ENCODE results near the gene CRTC3. TPM values are rescaled to one million over a fixed set of nuclear protein-coding genes. Genes with fewer than 3 reads are reported as not detected.

CRTC3 gene
- total and polyA plus RNA-seq, 4 donors: 5.1 to 16.8 (median 7.6) TPM

DNA sequence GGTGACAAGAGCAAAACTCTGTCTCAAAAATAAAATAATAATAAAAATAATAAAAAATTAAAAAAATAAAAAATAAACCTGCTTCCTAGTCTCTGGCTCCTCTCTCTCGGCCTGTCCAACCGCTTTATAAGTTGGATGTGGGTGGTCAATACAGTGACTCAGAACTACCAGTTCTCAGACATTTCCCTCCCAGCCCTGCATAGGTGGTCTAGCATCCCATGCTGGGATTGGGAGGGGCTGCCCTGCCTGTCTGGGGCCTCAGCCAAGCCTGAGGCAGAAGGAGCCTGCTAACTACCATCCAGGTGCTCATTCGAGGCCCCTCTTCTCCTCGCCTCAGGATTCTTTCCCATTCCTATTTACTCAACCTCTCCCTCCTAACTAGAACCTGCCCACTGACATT is 154.2 kb downstream of the CRTC3 start (continued):
- TF ChIP-seq, protein P1, sequence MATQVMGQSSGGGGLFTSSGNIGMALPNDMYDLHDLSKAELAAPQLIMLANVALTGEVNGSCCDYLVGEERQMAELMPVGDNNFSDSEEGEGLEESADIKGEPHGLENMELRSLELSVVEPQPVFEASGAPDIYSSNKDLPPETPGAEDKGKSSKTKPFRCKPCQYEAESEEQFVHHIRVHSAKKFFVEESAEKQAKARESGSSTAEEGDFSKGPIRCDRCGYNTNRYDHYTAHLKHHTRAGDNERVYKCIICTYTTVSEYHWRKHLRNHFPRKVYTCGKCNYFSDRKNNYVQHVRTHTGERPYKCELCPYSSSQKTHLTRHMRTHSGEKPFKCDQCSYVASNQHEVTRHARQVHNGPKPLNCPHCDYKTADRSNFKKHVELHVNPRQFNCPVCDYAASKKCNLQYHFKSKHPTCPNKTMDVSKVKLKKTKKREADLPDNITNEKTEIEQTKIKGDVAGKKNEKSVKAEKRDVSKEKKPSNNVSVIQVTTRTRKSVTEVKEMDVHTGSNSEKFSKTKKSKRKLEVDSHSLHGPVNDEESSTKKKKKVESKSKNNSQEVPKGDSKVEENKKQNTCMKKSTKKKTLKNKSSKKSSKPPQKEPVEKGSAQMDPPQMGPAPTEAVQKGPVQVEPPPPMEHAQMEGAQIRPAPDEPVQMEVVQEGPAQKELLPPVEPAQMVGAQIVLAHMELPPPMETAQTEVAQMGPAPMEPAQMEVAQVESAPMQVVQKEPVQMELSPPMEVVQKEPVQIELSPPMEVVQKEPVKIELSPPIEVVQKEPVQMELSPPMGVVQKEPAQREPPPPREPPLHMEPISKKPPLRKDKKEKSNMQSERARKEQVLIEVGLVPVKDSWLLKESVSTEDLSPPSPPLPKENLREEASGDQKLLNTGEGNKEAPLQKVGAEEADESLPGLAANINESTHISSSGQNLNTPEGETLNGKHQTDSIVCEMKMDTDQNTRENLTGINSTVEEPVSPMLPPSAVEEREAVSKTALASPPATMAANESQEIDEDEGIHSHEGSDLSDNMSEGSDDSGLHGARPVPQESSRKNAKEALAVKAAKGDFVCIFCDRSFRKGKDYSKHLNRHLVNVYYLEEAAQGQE (IDR thresholded peaks at IDR 0.05): no peak
- TF ChIP-seq SP1 (IDR thresholded peaks at IDR 0.05) (no peak), HNF4G (IDR thresholded peaks at IDR 0.05) (no peak), RAD21 (IDR thresholded peaks at IDR 0.05) (no peak), FOXA2 (IDR thresholded peaks at IDR 0.05) (no peak)

DNA sequence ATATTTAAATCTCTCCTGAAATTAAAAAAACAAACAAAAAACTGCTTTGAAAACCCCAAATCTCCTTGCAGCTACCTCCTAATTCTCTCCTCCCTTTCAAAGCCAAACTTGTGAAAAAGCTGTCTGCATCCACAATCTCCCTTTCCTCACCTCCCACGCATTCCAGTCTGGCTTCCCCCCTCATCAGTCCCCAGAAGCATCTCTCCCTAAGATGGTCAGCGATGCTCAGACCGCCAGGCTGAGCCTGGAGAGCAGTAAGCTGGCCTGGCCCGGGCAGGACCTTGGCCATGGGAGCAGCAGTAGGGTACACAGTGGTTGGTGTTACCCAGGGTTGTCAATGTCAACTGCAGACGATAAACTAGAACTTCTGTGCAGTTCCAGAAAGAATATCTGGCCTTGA is 154.6 kb downstream of the CRTC3 start:
- no peaks in the 10 kb centered on the region for H3K27me3 ChIP-seq (ENCODE audit: control insufficient read depth in 4 of 4, insufficient read depth in 4 of 4, low read length in 3 of 4)
- H3K9ac ChIP-seq (ENCODE audit: low read depth in 1 of 2, low read length in 2 of 2): no peak overlapping the region
- no peak for DNase-seq (ENCODE audit: low spot score)
- H3K36me3 ChIP-seq (ENCODE audit: control insufficient read depth in 4 of 4, insufficient read depth in 3 of 4, low read depth in 1 of 4, low read length in 3 of 4): no peaks in the 10 kb centered on the region
- no peak overlapping the region for H3K4me3 ChIP-seq (ENCODE audit: low read depth in 1 of 3, low read length in 3 of 3)
- peaks cover 0 to 2% (median 0%) of the 10 kb centered on the region in 4 donors for H3K9me3 ChIP-seq (ENCODE audit: control insufficient read depth in 4 of 4, low read length in 3 of 4)
- no peak overlapping the region for H3K27ac ChIP-seq (ENCODE audit: low read depth in 1 of 2, low read length in 2 of 2)
- WGBS: 91% methylated on average over 5 of the region's 5 CpGs
- TF ChIP-seq, protein P2, sequence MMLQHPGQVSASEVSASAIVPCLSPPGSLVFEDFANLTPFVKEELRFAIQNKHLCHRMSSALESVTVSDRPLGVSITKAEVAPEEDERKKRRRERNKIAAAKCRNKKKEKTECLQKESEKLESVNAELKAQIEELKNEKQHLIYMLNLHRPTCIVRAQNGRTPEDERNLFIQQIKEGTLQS (IDR thresholded peaks at IDR 0.05): no peak
- TF ChIP-seq GABPA (IDR thresholded peaks at IDR 0.05 in 1 of 2, conservative IDR thresholded peaks at IDR 0.05 in 1 of 2) (no peak), NR2F2 (IDR thresholded peaks at IDR 0.05) (no peak), HNF4A (conservative IDR thresholded peaks at IDR 0.05) (no peak), JUND (IDR thresholded peaks at IDR 0.05) (no peak), YY1 (IDR thresholded peaks at IDR 0.05) (no peak), HNF4G (IDR thresholded peaks at IDR 0.05) (no peak), FOXA2 (IDR thresholded peaks at IDR 0.05) (no peak), TAF1 (conservative IDR thresholded peaks at IDR 0.05) (no peak), FOXA1 (IDR thresholded peaks at IDR 0.05) (no peak), SP1 (IDR thresholded peaks at IDR 0.05) (no peak), EGR1 (IDR thresholded peaks at IDR 0.05; ENCODE audit: low read depth in 2 of 2) (no peak), RXRA (IDR thresholded peaks at IDR 0.05) (no peak)
- TF ChIP-seq, protein P3, sequence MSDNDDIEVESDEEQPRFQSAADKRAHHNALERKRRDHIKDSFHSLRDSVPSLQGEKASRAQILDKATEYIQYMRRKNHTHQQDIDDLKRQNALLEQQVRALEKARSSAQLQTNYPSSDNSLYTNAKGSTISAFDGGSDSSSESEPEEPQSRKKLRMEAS (IDR thresholded peaks at IDR 0.05): no peak
- TF ChIP-seq, protein P4, sequence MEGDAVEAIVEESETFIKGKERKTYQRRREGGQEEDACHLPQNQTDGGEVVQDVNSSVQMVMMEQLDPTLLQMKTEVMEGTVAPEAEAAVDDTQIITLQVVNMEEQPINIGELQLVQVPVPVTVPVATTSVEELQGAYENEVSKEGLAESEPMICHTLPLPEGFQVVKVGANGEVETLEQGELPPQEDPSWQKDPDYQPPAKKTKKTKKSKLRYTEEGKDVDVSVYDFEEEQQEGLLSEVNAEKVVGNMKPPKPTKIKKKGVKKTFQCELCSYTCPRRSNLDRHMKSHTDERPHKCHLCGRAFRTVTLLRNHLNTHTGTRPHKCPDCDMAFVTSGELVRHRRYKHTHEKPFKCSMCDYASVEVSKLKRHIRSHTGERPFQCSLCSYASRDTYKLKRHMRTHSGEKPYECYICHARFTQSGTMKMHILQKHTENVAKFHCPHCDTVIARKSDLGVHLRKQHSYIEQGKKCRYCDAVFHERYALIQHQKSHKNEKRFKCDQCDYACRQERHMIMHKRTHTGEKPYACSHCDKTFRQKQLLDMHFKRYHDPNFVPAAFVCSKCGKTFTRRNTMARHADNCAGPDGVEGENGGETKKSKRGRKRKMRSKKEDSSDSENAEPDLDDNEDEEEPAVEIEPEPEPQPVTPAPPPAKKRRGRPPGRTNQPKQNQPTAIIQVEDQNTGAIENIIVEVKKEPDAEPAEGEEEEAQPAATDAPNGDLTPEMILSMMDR (IDR thresholded peaks at IDR 0.05; ENCODE audit: low read depth, low read length, missing input control): no peak
- TF ChIP-seq, protein P5, sequence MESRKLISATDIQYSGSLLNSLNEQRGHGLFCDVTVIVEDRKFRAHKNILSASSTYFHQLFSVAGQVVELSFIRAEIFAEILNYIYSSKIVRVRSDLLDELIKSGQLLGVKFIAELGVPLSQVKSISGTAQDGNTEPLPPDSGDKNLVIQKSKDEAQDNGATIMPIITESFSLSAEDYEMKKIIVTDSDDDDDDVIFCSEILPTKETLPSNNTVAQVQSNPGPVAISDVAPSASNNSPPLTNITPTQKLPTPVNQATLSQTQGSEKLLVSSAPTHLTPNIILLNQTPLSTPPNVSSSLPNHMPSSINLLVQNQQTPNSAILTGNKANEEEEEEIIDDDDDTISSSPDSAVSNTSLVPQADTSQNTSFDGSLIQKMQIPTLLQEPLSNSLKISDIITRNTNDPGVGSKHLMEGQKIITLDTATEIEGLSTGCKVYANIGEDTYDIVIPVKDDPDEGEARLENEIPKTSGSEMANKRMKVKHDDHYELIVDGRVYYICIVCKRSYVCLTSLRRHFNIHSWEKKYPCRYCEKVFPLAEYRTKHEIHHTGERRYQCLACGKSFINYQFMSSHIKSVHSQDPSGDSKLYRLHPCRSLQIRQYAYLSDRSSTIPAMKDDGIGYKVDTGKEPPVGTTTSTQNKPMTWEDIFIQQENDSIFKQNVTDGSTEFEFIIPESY (IDR thresholded peaks at IDR 0.05): no peak
- TF ChIP-seq, protein P1 (IDR thresholded peaks at IDR 0.05): no peak
- no peaks in the 10 kb centered on the region for H3K4me1 ChIP-seq (ENCODE audit: control insufficient read depth in 4 of 4, insufficient read depth in 4 of 4, low read length in 3 of 4)
